DOHH2 (cell line): Measurements from ENCODE around the gene MVB12A.
A peak's percentile ranks its signal among the peaks of the same experiment; 100 is the strongest.

ENCODE experiments used
- H3F3A ChIP-seq: fragments of 200-600 bp; sonication (generic), shearing (Covaris generic); 2 replicates; pipeline ENCODE4 v1.6.0; 2016; ENCODE audit warnings: antibody characterized with exemption, mild to moderate bottlenecking; ENCODE audit not compliant: control insufficient read depth, insufficient read depth
- H3K27ac ChIP-seq: fragments of 200-600 bp; sonication (generic); 2 replicates; pipeline ENCODE4 v1.5.1; 2014; ENCODE audit warnings: low read depth, mild to moderate bottlenecking, low read length, moderate library complexity
- H3K27me3 ChIP-seq: fragments of 200-600 bp; sonication (generic); 2 replicates; pipeline ENCODE4 v1.6.1; 2014; ENCODE audit warnings: mild to moderate bottlenecking, low read length, mixed read lengths; ENCODE audit not compliant: control insufficient read depth
- H3K36me3 ChIP-seq: fragments of 200-600 bp; sonication (generic); 2 replicates; pipeline ENCODE4 v1.6.1; 2014; ENCODE audit warnings: mild to moderate bottlenecking, low read length, moderate library complexity, mixed read lengths; ENCODE audit not compliant: control insufficient read depth
- H3K4me1 ChIP-seq: fragments of 200-600 bp; sonication (generic); 2 replicates; pipeline ENCODE4 v1.6.1; 2014; ENCODE audit warnings: mild to moderate bottlenecking, low read length, mixed read lengths; ENCODE audit not compliant: control insufficient read depth
- H3K4me2 ChIP-seq: fragments of 200-600 bp; sonication (generic); 2 replicates; pipeline ENCODE4 v1.6.0; 2014; ENCODE audit warnings: mild to moderate bottlenecking, low read length, moderate library complexity
- H3K4me3 ChIP-seq: fragments of 200-600 bp; sonication (generic); 2 replicates; pipeline ENCODE4 v1.5.1; 2014; ENCODE audit warnings: mild to moderate bottlenecking, low read length, mixed read lengths
- H3K79me2 ChIP-seq: fragments of 200-600 bp; sonication (generic); 2 replicates; pipeline ENCODE4 v1.6.1; 2014; ENCODE audit warnings: mild to moderate bottlenecking, low read length, mixed read lengths; ENCODE audit not compliant: control insufficient read depth
- H3K9me2 ChIP-seq: fragments of 200-600 bp; sonication (generic); replicated peaks from 2 replicates; pipeline ENCODE4 v1.6.1; 2014; ENCODE audit warnings: mild to moderate bottlenecking, low read length, mixed read lengths; ENCODE audit not compliant: control insufficient read depth
- H3K9me3 ChIP-seq: fragments of 200-600 bp; sonication (generic); 2 replicates; pipeline ENCODE4 v1.6.1; 2014; ENCODE audit warnings: antibody characterized with exemption, low read length, mixed read lengths; ENCODE audit not compliant: control insufficient read depth, insufficient read depth
- H4K20me1 ChIP-seq: fragments of 200-600 bp; sonication (generic); 2 replicates; pipeline ENCODE4 v1.6.0; 2014; ENCODE audit warnings: low read depth, mild to moderate bottlenecking, antibody characterized with exemption, low read length, moderate library complexity; ENCODE audit not compliant: control insufficient read depth, insufficient read depth
- EZH2phosphoT487 ChIP-seq: fragments of 200-600 bp; sonication (generic); IDR thresholded peaks from 2 replicates; pipeline ENCODE4 v1.6.1; 2017; ENCODE audit warnings: borderline replicate concordance, mild to moderate bottlenecking, antibody characterized with exemption, low read length, moderate library complexity, mixed read lengths
- TF ChIP-seq, protein P1 (sequence below): fragments of 200-600 bp; sonication (generic); IDR thresholded peaks from one replicate; pipeline ENCODE4 v1.5.1; 2014; ENCODE audit warnings: antibody characterized with exemption, mild to moderate bottlenecking, low read depth, low read length; ENCODE audit not compliant: poor library complexity, severe bottlenecking

The MVB12A gene

DNA sequence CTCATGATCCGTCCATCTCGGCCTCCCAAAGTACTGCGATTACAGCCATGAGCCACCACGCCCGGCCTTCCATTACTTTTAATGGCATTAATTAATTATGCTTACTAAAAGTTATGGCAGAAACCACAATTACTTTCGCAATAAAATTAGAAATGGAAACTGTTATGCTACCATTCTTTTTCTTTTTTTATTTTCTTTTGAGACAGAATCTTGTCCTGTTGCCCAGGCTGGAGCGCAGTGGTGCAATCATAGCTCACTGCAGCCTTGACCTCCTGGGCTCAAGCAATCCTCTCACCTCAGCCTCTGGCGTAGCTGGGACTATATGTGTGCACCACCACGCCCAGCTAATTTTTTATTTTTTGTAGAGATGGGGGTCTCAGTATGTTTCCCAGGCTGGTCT is 9.9 kb upstream of the MVB12A start:
- Histone ChIP-seq H3K4me1 (peaks cover 59% of the 10 kb centered on the region), H3F3A (peaks cover 32% of the 10 kb centered on the region), H3K9me3 (no peaks in the 10 kb centered on the region), H3K27ac (peak overlapping the region; percentile 44; the same call in 1 of the 2 replicates), H3K4me2 (peak overlapping the region; percentile 30), H4K20me1 (no peaks in the 10 kb centered on the region), H3K9me2 (no peaks in the 10 kb centered on the region), H3K36me3 (peaks cover 46% of the 10 kb centered on the region), H3K27me3 (no peaks in the 10 kb centered on the region), H3K79me2 (peaks cover 85% of the 10 kb centered on the region), H3K4me3 (peak overlapping the region; percentile 18)
- TF ChIP-seq, protein P1, sequence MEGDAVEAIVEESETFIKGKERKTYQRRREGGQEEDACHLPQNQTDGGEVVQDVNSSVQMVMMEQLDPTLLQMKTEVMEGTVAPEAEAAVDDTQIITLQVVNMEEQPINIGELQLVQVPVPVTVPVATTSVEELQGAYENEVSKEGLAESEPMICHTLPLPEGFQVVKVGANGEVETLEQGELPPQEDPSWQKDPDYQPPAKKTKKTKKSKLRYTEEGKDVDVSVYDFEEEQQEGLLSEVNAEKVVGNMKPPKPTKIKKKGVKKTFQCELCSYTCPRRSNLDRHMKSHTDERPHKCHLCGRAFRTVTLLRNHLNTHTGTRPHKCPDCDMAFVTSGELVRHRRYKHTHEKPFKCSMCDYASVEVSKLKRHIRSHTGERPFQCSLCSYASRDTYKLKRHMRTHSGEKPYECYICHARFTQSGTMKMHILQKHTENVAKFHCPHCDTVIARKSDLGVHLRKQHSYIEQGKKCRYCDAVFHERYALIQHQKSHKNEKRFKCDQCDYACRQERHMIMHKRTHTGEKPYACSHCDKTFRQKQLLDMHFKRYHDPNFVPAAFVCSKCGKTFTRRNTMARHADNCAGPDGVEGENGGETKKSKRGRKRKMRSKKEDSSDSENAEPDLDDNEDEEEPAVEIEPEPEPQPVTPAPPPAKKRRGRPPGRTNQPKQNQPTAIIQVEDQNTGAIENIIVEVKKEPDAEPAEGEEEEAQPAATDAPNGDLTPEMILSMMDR: no peak
- no peak for TF ChIP-seq EZH2phosphoT487

DNA sequence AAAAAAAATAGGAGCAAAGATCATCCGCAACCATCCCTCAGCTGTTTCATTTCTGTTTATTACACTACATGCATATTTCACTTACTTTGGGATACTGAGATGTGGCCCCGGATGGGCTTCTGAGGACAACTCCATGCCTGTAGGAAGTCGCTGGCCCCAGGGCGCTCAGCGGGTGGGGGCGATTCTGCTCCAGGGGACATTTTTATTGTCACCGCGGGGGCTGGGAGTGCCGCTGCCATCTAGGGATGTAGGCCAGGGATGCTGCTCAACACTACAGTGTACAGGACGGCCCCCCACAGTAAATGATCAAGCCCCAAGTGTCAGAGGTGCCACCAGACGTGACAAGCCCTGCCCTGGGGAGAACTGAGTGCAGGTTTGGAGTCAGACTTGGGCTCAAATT is 8.0 kb upstream of the MVB12A start:
- H3K9me2 ChIP-seq: no peaks in the 10 kb centered on the region
- H3K27ac ChIP-seq: peak overlapping the region; percentile 94
- H3K79me2 ChIP-seq: peaks cover 68% of the 10 kb centered on the region
- H3K4me2 ChIP-seq: peak overlapping the region; percentile 80
- H3K9me3 ChIP-seq: no peaks in the 10 kb centered on the region
- no peaks in the 10 kb centered on the region for H3K27me3 ChIP-seq
- peaks cover 23% of the 10 kb centered on the region for H3F3A ChIP-seq
- peak overlapping the region; percentile 59 for H3K4me3 ChIP-seq
- peaks cover 48% of the 10 kb centered on the region for H3K4me1 ChIP-seq
- peaks cover 52% of the 10 kb centered on the region for H3K36me3 ChIP-seq
- no peak for TF ChIP-seq EZH2phosphoT487
- TF ChIP-seq, protein P1: no peak
- no peaks in the 10 kb centered on the region for H4K20me1 ChIP-seq

DNA sequence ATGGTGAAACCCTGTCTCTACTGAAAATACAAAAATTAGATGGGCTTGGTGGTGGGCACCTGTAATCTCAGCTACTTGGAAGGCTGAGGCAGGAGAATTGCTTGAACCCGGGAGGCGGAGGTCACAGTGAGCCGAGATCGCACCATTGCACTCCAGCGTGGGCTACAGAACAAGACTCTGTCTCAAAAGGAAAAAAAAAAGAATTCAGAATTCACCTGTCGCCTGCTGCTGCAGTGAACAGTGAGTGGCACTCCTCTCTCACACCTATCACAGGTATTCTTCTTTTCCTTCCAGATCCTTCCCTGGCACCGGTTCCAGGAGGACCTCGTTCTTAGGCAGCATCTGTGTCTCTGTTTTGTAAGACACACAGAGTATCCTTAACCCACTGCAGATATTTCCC is 5.8 kb upstream of the MVB12A start:
- Histone ChIP-seq H3K9me2 (no peaks in the 10 kb centered on the region), H4K20me1 (no peaks in the 10 kb centered on the region), H3K4me1 (peaks cover 54% of the 10 kb centered on the region), H3K36me3 (peaks cover 52% of the 10 kb centered on the region), H3K27me3 (no peaks in the 10 kb centered on the region), H3K4me2 (no peak overlapping the region; the same call in 1 of the 2 replicates), H3F3A (peaks cover 22% of the 10 kb centered on the region), H3K9me3 (no peaks in the 10 kb centered on the region), H3K27ac (peak overlapping the region; percentile 94), H3K79me2 (peaks cover 49% of the 10 kb centered on the region), H3K4me3 (no peak overlapping the region)
- no peak for TF ChIP-seq EZH2phosphoT487
- TF ChIP-seq, protein P1: no peak

DNA sequence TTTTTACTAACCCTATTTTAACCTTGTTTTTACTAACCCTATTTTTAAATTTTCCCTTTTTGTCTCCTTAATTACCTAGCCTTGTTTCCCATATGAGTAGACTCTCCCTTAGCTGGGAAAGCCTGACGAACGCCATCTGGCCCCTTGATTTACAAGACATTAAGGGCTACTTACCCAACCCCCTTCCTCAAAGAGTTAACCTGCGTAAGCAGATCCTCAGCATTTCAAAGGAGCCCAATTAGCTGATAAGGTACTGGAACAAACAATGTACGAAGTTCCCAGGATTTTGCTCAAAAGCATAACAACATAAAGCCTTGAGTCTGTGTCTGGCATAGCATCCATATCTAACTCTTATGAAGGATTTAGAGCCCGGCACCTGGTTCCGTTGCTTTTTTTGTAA is 4.7 kb upstream of the MVB12A start:
- H3K4me2 ChIP-seq: no peak overlapping the region
- no peaks in the 10 kb centered on the region for H3K9me2 ChIP-seq
- peak overlapping the region; percentile 94; the same call in 1 of the 2 replicates for H3K27ac ChIP-seq
- H3K4me3 ChIP-seq: no peak overlapping the region
- H3K36me3 ChIP-seq: peaks cover 47% of the 10 kb centered on the region
- TF ChIP-seq, protein P1: no peak
- TF ChIP-seq EZH2phosphoT487: no peak
- no peaks in the 10 kb centered on the region for H3K27me3 ChIP-seq
- no peaks in the 10 kb centered on the region for H4K20me1 ChIP-seq
- H3F3A ChIP-seq: peaks cover 22% of the 10 kb centered on the region
- peaks cover 48% of the 10 kb centered on the region for H3K4me1 ChIP-seq
- H3K79me2 ChIP-seq: peaks cover 45% of the 10 kb centered on the region
- no peaks in the 10 kb centered on the region for H3K9me3 ChIP-seq
